ENCODE results near the gene PDE7B.

- TF ChIP-seq REST (IDR thresholded peaks at IDR 0.05; ENCODE audit: insufficient read depth in 1 of 2, low read depth in 2 of 2, low read length in 2 of 2), result no peak
- no peak for TF ChIP-seq POLR2AphosphoS5 (IDR thresholded peaks at IDR 0.05; ENCODE audit: low read depth, low read length)
These were observed 239.4 kb downstream of the PDE7B start for GRCh38 chr6:136090929-136091328.

Data from PFSK-1 (cell line).